Measurements from ENCODE around the gene TANGO2. TPM values are rescaled to one million over a fixed set of nuclear protein-coding genes. Genes with fewer than 3 reads are reported as not detected.

The TANGO2 gene
- total RNA-seq, 4 donors from 2014 or later: 31.7 to 56.7 (median 39.0) TPM

DNA sequence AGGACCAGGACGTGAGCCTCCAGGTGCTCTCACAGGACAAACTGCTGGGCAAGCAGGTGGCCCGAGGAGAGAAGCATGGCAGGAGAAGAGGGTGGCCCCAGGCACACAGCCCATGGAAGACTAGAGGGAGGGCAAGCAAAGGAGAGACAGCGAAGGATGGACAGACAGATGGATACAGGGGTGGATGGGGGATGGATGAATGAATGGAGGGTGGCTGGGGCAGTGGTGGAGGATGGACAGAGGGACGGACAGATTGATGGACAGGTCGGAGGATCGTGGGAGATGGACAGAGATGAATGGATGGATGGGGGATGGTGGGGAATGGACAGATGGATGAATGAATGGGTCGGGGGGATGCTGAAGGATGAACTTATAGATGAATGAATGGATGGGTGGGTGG, 27.0 kb upstream of the TANGO2 start:
- TF ChIP-seq, protein P1, sequence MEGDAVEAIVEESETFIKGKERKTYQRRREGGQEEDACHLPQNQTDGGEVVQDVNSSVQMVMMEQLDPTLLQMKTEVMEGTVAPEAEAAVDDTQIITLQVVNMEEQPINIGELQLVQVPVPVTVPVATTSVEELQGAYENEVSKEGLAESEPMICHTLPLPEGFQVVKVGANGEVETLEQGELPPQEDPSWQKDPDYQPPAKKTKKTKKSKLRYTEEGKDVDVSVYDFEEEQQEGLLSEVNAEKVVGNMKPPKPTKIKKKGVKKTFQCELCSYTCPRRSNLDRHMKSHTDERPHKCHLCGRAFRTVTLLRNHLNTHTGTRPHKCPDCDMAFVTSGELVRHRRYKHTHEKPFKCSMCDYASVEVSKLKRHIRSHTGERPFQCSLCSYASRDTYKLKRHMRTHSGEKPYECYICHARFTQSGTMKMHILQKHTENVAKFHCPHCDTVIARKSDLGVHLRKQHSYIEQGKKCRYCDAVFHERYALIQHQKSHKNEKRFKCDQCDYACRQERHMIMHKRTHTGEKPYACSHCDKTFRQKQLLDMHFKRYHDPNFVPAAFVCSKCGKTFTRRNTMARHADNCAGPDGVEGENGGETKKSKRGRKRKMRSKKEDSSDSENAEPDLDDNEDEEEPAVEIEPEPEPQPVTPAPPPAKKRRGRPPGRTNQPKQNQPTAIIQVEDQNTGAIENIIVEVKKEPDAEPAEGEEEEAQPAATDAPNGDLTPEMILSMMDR (IDR thresholded peaks at IDR 0.05): no peak
- TF ChIP-seq EP300 (IDR thresholded peaks at IDR 0.05): no peak
- no peak for TF ChIP-seq POLR2A (IDR thresholded peaks at IDR 0.05)
- Histone ChIP-seq H3K36me3 (no peaks in the 10 kb centered on the region), H3K4me1 (peaks cover 0 to 97% (median 57%) of the 10 kb centered on the region in 4 donors), H3K9me3 (no peaks in the 10 kb centered on the region), H3K4me3 (no peak overlapping the region), H3K27ac (peak overlapping the region in 2 of 4 donors; percentile 90 to 93), H3K27me3 (no peaks in the 10 kb centered on the region)
- no peak for DNase-seq (ENCODE audit: low spot score in 2 of 2)
- WGBS, 2 donors: 86 to 94% methylated on average over 7 of the region's 7 CpGs

DNA sequence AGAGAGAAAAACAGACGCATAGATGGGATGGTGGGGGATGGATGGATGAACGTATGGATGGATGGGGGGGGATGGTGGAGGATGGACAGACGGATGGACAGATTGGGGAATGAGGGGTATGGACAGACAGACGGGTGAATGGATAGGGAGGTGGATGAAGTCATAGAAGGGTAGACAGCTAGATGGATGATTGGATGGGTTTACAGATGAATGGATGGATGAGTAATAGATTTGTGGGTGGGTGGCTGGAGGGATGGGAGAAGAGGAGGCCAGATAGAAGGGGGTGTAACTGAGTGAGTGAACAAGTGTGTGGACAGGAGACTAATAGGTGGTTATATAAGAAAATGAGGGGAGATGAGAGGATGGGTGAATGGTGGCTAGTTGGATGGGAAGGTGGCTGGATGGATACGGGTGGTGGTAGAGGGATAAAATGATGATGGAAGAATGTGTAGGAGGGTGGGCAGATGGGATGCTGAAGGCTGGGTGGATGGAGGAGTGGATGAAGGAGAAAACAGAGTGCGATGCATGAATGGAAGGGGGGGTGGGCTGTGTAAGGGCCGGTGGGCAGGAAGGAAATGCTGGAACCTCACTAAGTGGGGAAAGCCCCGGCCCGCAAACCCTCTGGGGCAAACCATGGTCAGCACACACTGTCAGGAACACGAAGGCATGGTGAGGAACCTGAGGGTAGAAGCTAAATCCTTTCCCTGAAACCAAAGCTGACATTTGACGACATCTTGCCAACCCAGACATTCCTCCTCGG, 25.9 kb upstream of the TANGO2 start:
- Histone ChIP-seq H3K27ac (peak overlapping the region; percentile 72 to 93 (median 80)), H3K9me3 (no peaks in the 10 kb centered on the region), H3K36me3 (no peaks in the 10 kb centered on the region), H3K27me3 (no peaks in the 10 kb centered on the region), H3K4me3 (no peak overlapping the region), H3K4me1 (peaks cover 0 to 97% (median 67%) of the 10 kb centered on the region in 4 donors)
- TF ChIP-seq, protein P1 (IDR thresholded peaks at IDR 0.05): no peak
- WGBS, 2 donors: 42 to 47% methylated on average over 12 of the region's 12 CpGs
- no peak for DNase-seq (ENCODE audit: low spot score in 2 of 2)

DNA sequence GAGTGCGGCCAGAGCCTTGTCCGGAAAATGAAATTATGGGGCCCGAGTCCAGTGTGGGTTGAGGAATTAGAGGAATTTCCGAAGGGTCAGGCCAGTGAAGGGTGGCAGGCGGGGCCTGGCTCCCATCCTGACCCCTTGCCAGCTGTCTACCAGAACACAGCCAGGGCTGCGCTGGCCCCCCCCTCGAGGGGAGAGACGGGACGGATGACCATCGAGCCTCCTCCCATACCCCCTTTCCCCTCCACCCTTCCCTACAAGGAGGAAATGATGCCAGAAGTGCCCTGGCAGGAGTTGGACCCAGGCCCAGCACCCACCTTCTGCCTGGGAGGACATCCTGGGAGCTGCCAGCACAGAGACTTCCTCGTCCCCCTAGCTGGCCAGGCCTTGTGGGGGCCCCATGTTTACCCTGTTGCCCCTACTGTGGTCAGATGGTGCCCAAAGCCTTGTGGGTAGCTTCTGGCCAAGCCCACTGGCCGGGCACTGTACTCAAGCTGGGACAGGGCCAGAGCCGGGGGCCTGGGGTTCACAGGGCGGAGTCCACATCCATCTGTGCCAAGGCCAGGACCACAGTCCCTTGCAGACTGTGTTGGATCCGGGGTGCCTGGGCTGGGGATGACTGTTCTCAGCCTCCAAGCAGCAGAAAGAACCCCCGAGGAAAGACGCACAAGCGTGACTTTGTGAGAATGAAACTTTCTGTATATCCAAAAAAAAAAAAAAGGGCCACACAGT, 25.1 kb upstream of the TANGO2 start:
- Histone ChIP-seq H3K27me3 (no peaks in the 10 kb centered on the region), H3K9me3 (no peaks in the 10 kb centered on the region), H3K27ac (peak overlapping the region; percentile 72 to 93 (median 80)), H3K36me3 (no peaks in the 10 kb centered on the region), H3K4me1 (peaks cover 0 to 97% (median 66%) of the 10 kb centered on the region in 4 donors), H3K4me3 (no peak overlapping the region)
- TF ChIP-seq EP300 (IDR thresholded peaks at IDR 0.05) (peak in 1 of 2 donors; percentile 72), POLR2A (IDR thresholded peaks at IDR 0.05) (no peak)
- TF ChIP-seq, protein P1 (IDR thresholded peaks at IDR 0.05): no peak
- no peak for DNase-seq (ENCODE audit: low spot score in 2 of 2)
- 27 to 46% methylated on average over 16 to 18 of the region's 18 CpGs for WGBS, 2 donors

DNA sequence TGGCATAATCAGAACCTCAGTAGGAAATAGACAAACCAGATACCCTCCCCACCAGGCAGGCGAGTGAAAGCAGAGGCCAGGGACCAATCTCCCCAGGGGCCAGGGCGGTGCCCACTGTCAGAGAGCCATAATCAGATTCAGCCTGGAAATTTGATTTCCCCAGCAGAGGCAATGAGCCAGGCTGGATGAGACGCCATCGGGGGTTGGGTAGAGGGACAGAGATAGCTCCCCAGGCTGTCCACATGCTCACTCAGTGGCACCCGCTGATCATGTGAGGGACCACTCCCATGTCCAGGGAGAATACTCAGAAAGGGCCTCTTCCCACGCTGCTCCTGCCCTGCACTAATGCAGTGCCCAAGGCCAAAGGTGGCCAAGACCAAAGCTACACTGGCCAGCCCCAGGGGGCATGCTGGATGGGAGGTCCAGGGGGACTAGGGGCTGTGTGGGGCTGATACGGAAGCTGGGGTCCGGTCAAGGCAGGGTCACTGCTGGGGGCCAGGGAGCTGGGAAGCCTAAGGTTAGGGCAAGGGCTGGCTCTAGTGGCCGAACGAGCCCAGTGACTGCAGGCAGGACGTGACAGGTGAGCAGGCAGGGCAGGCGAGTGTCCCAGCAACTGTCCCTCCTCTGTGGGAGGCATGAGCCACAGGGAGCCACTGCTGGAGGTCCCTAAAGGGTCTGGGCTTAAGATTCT, 24.1 kb upstream of the TANGO2 start:
- WGBS, 2 donors: 65 to 68% methylated on average over 10 to 12 of the region's 12 CpGs
- Histone ChIP-seq H3K27ac (peak overlapping the region; percentile 62 to 93 (median 80)), H3K27me3 (no peaks in the 10 kb centered on the region), H3K36me3 (no peaks in the 10 kb centered on the region), H3K9me3 (no peaks in the 10 kb centered on the region), H3K4me1 (peaks cover 0 to 96% (median 59%) of the 10 kb centered on the region in 4 donors), H3K4me3 (no peak overlapping the region)
- no peak for DNase-seq (ENCODE audit: low spot score in 2 of 2)
- TF ChIP-seq POLR2A (IDR thresholded peaks at IDR 0.05): no peak
- no peak for TF ChIP-seq EP300 (IDR thresholded peaks at IDR 0.05)
- TF ChIP-seq, protein P1 (IDR thresholded peaks at IDR 0.05): no peak
